ENCODE results near the gene LETM1. TPM values are rescaled to one million over a fixed set of nuclear protein-coding genes. Genes with fewer than 3 reads are reported as not detected.
A peak's percentile ranks its signal among the peaks of the same experiment; 100 is the strongest.

LETM1 gene
- total and polyA plus RNA-seq, 2 of the 13 experiments (the other 11 are each of a cell fraction or from before 2014, with no cell fraction given) = 9.7 to 41.6 TPM

DNA sequence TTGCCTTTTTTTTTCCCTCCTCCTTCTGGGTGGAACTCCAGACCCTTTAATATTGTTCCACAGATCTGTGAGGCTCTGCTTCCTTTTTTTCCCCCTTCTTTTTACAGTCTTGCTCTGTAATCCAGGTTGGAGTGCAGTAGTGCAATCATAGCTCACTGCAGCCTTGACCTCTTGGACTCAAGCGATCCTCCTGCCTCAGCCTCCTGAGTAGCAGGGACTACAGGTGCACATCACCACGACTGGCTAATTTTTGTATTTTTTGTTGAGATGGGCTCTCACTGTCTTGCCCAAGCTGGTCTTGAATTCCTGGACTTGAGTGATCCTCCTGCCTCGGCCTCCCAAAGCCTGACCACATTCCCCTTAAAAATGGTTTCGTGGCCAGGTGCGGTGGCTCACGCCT lies 42.1 kb upstream of the LETM1 start:
- no peak overlapping the region for H3K4me3 ChIP-seq (replicated peaks in 1 of 3; ENCODE audit: insufficient read depth in 1 of 3, low read depth in 2 of 3, low read length in 3 of 3)
- ATAC-seq = no peak
- no peak overlapping the region for H3K9ac ChIP-seq (ENCODE audit: insufficient read depth, low read depth, low read length)
- no peaks in the 10 kb centered on the region for H3K9me3 ChIP-seq (ENCODE audit: low read length)
- DNase-seq (ENCODE audit: low spot score) = no peak
- H3K36me3 ChIP-seq (replicated peaks in 1 of 2; ENCODE audit: control insufficient read depth in 1 of 2, insufficient read depth in 2 of 2, low read length in 2 of 2) = peaks cover 13 to 48% of the 10 kb centered on the region in 2 experiments
- no peak overlapping the region for H3K27ac ChIP-seq (ENCODE audit: extremely low read length, insufficient read depth, low read length)
- no peak for FAIRE-seq
- H3K79me2 ChIP-seq (ENCODE audit: insufficient read depth, low read length) = peaks cover 87% of the 10 kb centered on the region
- H4K20me1 ChIP-seq (ENCODE audit: insufficient read depth, low read length) = peaks cover 19% of the 10 kb centered on the region
- in situ Hi-C loops (cut with HindIII; ENCODE audit: extremely low pct_ligation_motif_present, low pct_unique_long_range_greater_than_20kb) (no loop called here), intact Hi-C loops (cut with micrococcal nuclease; ENCODE audit: unreplicated experiment) (loop anchor here (2.0 to 5.0 kb wide), 2 partner anchors 41 to 86 kb away; partner anchors contain the start of gene LETM1)
- no peak overlapping the region for H3K4me2 ChIP-seq (ENCODE audit: low read depth, low read length)
- no peak overlapping the region for H2AFZ ChIP-seq (ENCODE audit: low read length)
- peaks cover 39% of the 10 kb centered on the region for H3K4me1 ChIP-seq (ENCODE audit: insufficient read depth, low read length)
- TF ChIP-seq ZNF569 (CRISPR knock-in tag; IDR thresholded peaks at IDR 0.05; ENCODE audit: borderline replicate concordance) = no peak
- TF ChIP-seq ZNF460 (CRISPR knock-in tag; IDR thresholded peaks at IDR 0.05; ENCODE audit: borderline replicate concordance) = peak; percentile 76
- no peak for TF ChIP-seq ZNF207 (IDR thresholded peaks at IDR 0.05; ENCODE audit: borderline replicate concordance)
- TF ChIP-seq ARID2 (CRISPR knock-in tag; IDR thresholded peaks at IDR 0.05; ENCODE audit: borderline replicate concordance) = no peak
- peak; percentile 30 for TF ChIP-seq HNF4A (CRISPR knock-in tag; IDR thresholded peaks at IDR 0.05)
- TF ChIP-seq, protein P1, sequence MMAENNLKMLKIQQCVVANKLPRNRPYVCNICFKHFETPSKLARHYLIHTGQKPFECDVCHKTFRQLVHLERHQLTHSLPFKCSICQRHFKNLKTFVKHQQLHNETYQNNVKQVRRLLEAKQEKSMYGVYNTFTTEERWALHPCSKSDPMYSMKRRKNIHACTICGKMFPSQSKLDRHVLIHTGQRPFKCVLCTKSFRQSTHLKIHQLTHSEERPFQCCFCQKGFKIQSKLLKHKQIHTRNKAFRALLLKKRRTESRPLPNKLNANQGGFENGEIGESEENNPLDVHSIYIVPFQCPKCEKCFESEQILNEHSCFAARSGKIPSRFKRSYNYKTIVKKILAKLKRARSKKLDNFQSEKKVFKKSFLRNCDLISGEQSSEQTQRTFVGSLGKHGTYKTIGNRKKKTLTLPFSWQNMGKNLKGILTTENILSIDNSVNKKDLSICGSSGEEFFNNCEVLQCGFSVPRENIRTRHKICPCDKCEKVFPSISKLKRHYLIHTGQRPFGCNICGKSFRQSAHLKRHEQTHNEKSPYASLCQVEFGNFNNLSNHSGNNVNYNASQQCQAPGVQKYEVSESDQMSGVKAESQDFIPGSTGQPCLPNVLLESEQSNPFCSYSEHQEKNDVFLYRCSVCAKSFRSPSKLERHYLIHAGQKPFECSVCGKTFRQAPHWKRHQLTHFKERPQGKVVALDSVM (CRISPR knock-in tag; IDR thresholded peaks at IDR 0.05) = peak; percentile 90
- TF ChIP-seq SAFB2 (CRISPR knock-in tag; IDR thresholded peaks at IDR 0.05; ENCODE audit: borderline replicate concordance, low read depth) = no peak
- CTCF ChIA-PET (ENCODE audit: low intra/inter-chr PET ratio, low total read pairs) = no interaction called here
- no peaks in the 10 kb centered on the region for H3K27me3 ChIP-seq (ENCODE audit: control insufficient read depth in 1 of 2, insufficient read depth in 2 of 2, low read length in 2 of 2)
- whole genome bisulfite sequencing (ENCODE audit: low lambda C conversion rate) = 95% methylated on average over 6 of the region's 6 CpGs
- POLR2A ChIA-PET = no interaction called here
- BruUV-seq (replicated peaks) = no TSS peak

DNA sequence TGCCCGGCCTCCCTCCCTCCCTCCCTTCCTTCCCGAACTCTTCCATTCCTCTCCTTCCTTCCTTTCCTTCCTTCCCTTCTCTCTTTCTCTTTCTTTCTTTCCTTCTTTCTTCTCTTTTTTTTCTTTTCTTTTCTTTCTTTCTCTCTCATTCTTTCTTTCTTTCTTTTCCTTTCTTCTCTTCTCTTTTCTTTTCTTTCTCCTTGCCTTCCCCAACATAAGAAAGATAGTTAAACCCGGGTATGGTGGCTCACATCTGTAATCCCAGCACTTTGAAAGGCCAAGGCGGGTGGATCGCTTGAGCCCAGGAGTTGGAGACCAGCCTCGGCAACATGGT lies 40.7 kb upstream of the LETM1 start:
- Histone ChIP-seq H3K36me3 (replicated peaks in 1 of 2; ENCODE audit: control insufficient read depth in 1 of 2, insufficient read depth in 2 of 2, low read length in 2 of 2) (peaks cover 7 to 43% of the 10 kb centered on the region in 2 experiments), H3K4me1 (ENCODE audit: insufficient read depth, low read length) (peaks cover 26% of the 10 kb centered on the region), H3K4me3 (replicated peaks in 1 of 3; ENCODE audit: insufficient read depth in 1 of 3, low read depth in 2 of 3, low read length in 3 of 3) (no peak overlapping the region), H3K9me3 (ENCODE audit: low read length) (no peaks in the 10 kb centered on the region), H3K9ac (ENCODE audit: insufficient read depth, low read depth, low read length) (no peak overlapping the region), H3K27ac (ENCODE audit: extremely low read length, insufficient read depth, low read length) (no peak overlapping the region), H4K20me1 (ENCODE audit: insufficient read depth, low read length) (peaks cover 21% of the 10 kb centered on the region), H3K27me3 (ENCODE audit: control insufficient read depth in 1 of 2, insufficient read depth in 2 of 2, low read length in 2 of 2) (no peaks in the 10 kb centered on the region), H3K4me2 (ENCODE audit: low read depth, low read length) (no peak overlapping the region), H3K79me2 (ENCODE audit: insufficient read depth, low read length) (peaks cover 90% of the 10 kb centered on the region), H2AFZ (ENCODE audit: low read length) (no peak overlapping the region)
- no peak for ATAC-seq
- intact Hi-C loops (cut with micrococcal nuclease; ENCODE audit: unreplicated experiment) (loop anchor here (5.0 kb wide), 1 partner anchor 84 kb away; no protein-coding TSS in a partner anchor), in situ Hi-C loops (cut with HindIII; ENCODE audit: extremely low pct_ligation_motif_present, low pct_unique_long_range_greater_than_20kb) (no loop called here)
- no TSS peak for BruUV-seq (replicated peaks)
- POLR2A ChIA-PET = no interaction called here
- 96% methylated on average over 6 of the region's 6 CpGs for WGBS (ENCODE audit: low lambda C conversion rate)
- DNase-seq (ENCODE audit: low spot score) = no peak
- CTCF ChIA-PET (ENCODE audit: low intra/inter-chr PET ratio, low total read pairs) = no interaction called here
- no peak for FAIRE-seq
- TF ChIP-seq MIER3 (CRISPR knock-in tag; IDR thresholded peaks at IDR 0.05; ENCODE audit: borderline replicate concordance) (no peak), ARNT (IDR thresholded peaks at IDR 0.05) (no peak), AKAP8 (CRISPR knock-in tag; IDR thresholded peaks at IDR 0.05) (no peak), CCDC6 (CRISPR knock-in tag; IDR thresholded peaks at IDR 0.05) (no peak), ZNF605 (CRISPR knock-in tag; IDR thresholded peaks at IDR 0.05) (no peak)
- TF ChIP-seq, protein P2, sequence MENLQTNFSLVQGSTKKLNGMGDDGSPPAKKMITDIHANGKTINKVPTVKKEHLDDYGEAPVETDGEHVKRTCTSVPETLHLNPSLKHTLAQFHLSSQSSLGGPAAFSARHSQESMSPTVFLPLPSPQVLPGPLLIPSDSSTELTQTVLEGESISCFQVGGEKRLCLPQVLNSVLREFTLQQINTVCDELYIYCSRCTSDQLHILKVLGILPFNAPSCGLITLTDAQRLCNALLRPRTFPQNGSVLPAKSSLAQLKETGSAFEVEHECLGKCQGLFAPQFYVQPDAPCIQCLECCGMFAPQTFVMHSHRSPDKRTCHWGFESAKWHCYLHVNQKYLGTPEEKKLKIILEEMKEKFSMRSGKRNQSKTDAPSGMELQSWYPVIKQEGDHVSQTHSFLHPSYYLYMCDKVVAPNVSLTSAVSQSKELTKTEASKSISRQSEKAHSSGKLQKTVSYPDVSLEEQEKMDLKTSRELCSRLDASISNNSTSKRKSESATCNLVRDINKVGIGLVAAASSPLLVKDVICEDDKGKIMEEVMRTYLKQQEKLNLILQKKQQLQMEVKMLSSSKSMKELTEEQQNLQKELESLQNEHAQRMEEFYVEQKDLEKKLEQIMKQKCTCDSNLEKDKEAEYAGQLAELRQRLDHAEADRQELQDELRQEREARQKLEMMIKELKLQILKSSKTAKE (CRISPR knock-in tag; IDR thresholded peaks at IDR 0.05; ENCODE audit: borderline replicate concordance) = no peak
